GM12801 (cell line): ENCODE data around the gene C19orf85.

Experiments
- TF ChIP-seq, protein P1 (sequence below): IDR thresholded peaks from one replicate; pipeline ENCODE4 v1.5.1; 2011; ENCODE audit warnings: control low read depth; ENCODE audit not compliant: insufficient read length; ENCODE audit errors: extremely low read depth

C19orf85 gene

DNA sequence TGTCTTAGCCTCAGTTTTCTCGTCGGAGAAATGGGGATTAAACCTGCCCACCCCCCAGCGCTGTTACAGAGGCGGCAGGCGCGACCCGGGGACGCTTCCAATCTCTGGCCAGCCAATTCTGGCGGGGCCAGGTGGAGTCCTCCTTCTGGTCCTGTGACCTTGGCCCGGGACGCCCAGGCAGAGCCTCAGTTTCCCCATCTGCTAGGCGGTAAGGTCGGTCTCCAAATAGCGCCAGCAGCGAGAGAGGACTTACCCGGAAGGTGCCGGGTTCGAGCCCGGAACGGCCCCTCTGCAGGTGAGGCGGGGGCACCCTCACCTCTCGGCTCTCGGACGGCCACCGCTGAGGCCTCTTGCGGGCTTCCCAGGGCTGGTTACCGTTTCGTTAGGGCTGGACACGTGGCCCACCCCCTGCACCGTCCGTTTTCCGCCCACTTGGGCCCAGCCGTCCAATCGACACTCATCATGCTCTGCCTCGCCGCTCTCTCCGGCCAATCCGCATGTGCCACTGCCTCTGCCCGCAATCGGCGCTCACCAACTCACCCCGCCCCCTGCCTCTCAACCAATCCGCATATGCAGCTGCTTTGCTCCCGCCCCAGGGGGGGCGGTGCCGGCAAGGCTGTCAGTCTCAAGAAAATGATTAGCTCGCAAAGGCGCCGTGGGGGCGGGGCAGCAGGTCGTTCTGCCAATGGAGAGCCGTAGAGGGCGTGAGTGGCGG, 3.1 kb downstream of the C19orf85 start, which contains the start of gene ISOC2:
Gene ISOC2, minus strand, starts transcription at position 384 of the 715 bp plus-strand sequence. CDS start 5,156 bp downstream, outside the sequence.
- TF ChIP-seq, protein P1, sequence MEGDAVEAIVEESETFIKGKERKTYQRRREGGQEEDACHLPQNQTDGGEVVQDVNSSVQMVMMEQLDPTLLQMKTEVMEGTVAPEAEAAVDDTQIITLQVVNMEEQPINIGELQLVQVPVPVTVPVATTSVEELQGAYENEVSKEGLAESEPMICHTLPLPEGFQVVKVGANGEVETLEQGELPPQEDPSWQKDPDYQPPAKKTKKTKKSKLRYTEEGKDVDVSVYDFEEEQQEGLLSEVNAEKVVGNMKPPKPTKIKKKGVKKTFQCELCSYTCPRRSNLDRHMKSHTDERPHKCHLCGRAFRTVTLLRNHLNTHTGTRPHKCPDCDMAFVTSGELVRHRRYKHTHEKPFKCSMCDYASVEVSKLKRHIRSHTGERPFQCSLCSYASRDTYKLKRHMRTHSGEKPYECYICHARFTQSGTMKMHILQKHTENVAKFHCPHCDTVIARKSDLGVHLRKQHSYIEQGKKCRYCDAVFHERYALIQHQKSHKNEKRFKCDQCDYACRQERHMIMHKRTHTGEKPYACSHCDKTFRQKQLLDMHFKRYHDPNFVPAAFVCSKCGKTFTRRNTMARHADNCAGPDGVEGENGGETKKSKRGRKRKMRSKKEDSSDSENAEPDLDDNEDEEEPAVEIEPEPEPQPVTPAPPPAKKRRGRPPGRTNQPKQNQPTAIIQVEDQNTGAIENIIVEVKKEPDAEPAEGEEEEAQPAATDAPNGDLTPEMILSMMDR = no peak

DNA sequence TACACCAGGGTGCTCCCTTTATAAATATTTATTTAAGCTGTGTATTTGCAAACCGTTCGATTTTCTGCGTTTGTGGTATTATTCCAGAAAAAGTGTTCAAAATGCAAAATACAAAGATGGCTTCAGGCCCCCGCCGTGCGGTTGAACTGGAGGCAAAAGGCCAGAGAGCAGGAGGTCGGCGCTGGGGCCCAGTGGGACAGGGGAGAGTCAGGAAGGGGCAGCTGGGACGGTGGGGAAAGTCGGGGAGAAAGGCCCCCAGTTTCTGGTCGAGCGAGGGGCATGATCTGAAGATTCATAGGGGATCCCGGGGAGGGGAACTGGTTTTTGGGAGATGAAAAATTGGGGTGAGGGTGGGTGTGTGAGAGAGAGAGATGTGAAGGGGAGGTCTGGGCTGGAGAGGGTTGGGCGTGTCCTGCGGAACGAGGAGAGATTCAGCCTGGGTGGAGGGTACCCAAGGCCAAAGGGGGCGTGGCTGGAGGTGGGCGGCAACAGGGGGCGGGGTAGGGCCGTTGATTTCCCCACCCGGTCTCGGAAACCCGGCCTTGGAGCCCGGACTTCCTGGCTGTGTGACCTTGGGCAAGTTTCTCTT, 3.8 kb downstream of the C19orf85 start:
- TF ChIP-seq, protein P1 = no peak

DNA sequence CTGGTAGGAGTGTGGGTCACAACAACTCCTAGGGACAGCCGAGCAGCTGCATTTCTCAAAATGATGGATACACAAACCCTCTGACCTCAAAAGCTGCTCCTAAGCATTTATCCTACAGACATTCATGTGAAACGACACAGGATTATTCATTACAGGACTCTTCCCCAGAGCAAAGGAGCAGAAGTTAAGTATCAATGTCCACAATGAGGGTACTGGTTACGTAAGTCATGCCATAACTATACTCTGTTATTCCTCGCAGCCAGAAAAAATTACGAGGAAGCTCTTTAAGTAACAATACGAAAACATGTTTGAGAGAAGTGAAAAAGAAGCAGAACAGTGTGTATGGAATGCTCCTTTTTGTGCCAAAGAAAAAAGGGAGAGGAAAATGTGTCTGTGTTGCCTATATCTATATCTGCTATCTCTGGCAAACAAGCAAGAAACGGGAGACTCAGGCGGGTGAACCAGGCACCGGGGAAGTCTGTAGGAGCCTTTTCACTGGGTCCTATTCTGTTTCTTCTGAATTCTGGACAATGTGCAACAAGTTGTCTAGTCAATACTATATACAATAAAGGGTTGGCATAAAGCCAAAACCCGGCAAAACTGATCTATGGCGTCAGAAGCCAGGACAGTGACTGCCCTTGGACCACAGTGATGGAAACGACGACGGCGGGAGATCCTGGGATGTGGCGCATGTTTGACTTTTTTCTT, 4.4 kb downstream of the C19orf85 start:
- TF ChIP-seq, protein P1 = no peak

DNA sequence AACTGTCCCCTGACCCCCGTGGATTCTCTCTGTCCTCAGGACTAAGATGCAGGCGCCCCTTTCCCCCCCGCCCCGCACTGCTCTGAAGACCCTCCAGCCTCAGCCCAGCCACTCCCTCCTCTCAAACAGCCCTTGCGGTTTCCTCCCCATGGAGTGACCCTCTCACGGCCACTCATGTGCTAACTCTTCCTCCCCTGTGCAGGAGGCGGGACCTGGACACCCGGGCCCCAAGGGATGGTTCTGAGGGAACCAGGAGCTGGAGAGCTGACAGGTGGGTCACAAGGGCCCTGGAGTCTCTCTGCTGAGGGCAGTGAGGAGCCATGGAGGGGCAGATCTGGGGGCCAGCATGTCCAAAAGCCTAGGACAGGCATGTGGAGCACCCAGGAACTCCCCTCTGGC, 5.0 kb downstream of the C19orf85 start:
- TF ChIP-seq, protein P1 = no peak

DNA sequence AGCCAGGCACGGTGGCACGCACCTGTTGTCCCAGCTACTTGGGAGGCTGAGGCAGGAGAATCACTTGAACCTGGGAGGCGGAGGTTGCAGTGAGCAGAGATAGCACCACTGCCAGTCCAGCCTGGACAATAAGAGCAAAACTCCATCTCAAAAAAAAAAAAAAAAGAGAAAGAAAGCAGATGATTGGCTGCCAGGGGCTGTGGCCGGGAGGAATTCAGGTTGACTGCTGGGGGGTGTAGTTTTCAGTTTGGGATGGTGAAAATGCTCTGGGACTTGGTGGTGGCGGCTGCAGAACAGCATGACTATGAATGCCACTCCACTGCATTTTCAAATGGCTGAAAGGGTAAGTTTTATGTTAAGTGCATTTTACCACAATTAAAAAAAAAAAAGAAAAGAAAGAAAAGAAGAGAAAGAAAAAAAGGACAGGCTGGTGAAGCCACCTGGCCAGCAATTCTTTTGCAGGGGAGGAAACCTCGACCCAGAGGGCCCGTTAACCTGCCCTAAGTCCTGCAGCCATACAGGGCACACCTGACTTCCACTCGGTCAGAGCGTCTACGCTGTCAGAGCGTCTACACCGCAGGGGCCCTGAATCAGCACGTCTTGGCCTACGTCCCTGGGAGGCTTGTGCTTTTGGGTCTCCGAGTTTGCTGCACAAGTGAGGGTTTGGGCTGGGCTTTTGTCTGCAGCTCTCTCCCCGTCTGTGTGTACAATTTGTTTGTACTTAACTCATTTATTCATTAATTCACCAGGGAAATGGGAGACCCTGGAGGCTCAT, 6.7 kb downstream of the C19orf85 start:
- TF ChIP-seq, protein P1 = no peak

DNA sequence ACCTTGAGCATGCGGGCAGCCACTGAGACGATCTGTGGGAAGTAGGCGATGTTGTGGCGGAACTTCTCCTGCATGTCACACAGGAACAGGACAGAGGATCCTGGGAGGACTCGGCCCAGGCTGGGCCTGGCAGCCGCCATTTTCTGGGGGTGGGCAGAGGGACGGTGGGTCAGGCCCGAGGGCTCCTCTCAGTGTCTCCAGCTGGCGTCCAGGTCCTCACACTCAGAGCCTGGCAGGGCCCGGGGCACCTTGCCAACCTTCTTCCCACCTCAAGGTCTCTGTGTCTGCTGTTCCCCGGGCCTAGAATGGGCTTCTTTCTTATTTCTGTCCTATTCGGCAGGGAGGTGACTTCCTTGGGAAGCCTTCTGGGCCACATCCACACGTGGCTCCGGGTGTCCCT, 8.2 kb downstream of the C19orf85 start:
- TF ChIP-seq, protein P1 = no peak

DNA sequence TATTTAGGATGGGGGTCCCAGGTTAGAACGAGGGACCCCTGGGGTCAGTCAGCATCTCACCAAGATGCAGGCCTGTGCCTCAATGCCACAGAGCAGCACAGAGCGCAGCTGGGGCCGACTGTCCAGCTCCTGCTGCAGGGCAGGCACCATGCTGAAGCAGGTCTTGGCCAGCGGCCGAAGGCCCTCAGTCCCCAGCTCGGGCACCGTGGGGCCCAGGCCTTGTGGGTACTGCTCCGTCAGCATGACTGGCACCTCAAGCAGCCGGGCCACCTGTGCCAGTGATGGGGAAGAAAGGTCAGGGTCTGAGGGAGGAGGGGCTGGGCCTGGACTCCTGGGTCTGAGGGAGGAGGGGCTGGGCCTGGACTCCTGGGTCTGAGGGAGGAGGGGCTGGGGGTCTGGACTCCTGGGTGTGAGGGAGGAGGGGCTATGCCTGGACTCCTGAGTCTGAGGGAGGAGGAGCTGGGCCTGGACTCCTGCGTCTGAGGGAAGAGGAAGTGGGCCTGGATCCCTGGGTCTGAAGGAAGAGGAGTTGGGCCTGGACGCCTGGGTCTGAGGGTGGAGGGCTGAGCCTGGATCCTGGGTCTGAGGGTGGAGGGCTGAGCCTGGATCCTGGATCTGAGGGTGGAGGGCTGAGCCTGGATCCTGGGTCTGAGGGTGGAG, 8.8 kb downstream of the C19orf85 start:
- TF ChIP-seq, protein P1 = no peak
